ENCODE data around the gene CTNNA2.

GRCh38 chr2:80148906-80149305 is 636.1 kb downstream of the CTNNA2 start:
- TF ChIP-seq POLR2AphosphoS5 (IDR thresholded peaks at IDR 0.05; ENCODE audit: low read depth, low read length) (no peak), SIN3A (IDR thresholded peaks at IDR 0.05; ENCODE audit: borderline replicate concordance, insufficient read depth, low read length) (no peak)
